Stimulated activated CD4-positive, alpha-beta T cell treated with anti-CD3 and anti-CD28 coated beads, TNF-alpha, amount 100 ng/mL, for 4 hours (primary cell): ENCODE data around the gene HUNK.
"Not testable (repeated sequence)": the region's sequence is repeated elsewhere in the genome, so short reads cannot be mapped to it uniquely, and the experiment has no call there.

Source experiments
- DNase-seq, 3 experiments: peaks; one replicate each; pipeline ENCODE4 v3.0.0-alpha.2; 2020; ENCODE audit warnings: low read depth in 3 of 3

HUNK gene

GRCh38 chr21:31918250-31918775, 45.5 kb downstream of the HUNK start:
- no peak for DNase-seq

GRCh38 chr21:31920275-31920674, 47.5 kb downstream of the HUNK start:
- no peak for DNase-seq

- no peak for DNase-seq
Observed at GRCh38 chr21:31921079-31921478, 48.3 kb downstream of the HUNK start.

GRCh38 chr21:31922881-31923280, 50.1 kb downstream of the HUNK start:
- no peak for DNase-seq

- DNase-seq = no peak
Observed at GRCh38 chr21:31923756-31924155, 50.9 kb downstream of the HUNK start.

GRCh38 chr21:31924548-31924947, 51.7 kb downstream of the HUNK start:
- DNase-seq = no peak

- no peak for DNase-seq
Observed at GRCh38 chr21:31926498-31926897, 53.7 kb downstream of the HUNK start.

- no peak for DNase-seq
Observed at GRCh38 chr21:31927689-31928353, 55.0 kb downstream of the HUNK start.

GRCh38 chr21:31928656-31929055, 55.8 kb downstream of the HUNK start:
- no peak for DNase-seq

GRCh38 chr21:31929548-31929947, 56.7 kb downstream of the HUNK start:
- DNase-seq = no peak

GRCh38 chr21:31930001-31930400, 57.2 kb downstream of the HUNK start:
- no peak for DNase-seq

GRCh38 chr21:31931644-31932469, 59.0 kb downstream of the HUNK start:
- no peak for DNase-seq

- no peak for DNase-seq
Observed at GRCh38 chr21:31932470-31932764, 59.6 kb downstream of the HUNK start.

GRCh38 chr21:31937303-31937702, 64.5 kb downstream of the HUNK start:
- no peak for DNase-seq

- DNase-seq = no peak
Observed at GRCh38 chr21:31938330-31939301, 65.8 kb downstream of the HUNK start.

GRCh38 chr21:31941694-31942093, 68.9 kb downstream of the HUNK start:
- DNase-seq = no peak

GRCh38 chr21:31943561-31943960, 70.7 kb downstream of the HUNK start:
- no peak for DNase-seq

- DNase-seq = no peak
Observed at GRCh38 chr21:31945141-31945540, 72.3 kb downstream of the HUNK start.

GRCh38 chr21:31945546-31945945, 72.7 kb downstream of the HUNK start:
- no peak for DNase-seq

- DNase-seq = no peak
Observed at GRCh38 chr21:31946231-31946630, 73.4 kb downstream of the HUNK start.

GRCh38 chr21:31946876-31947550, 74.2 kb downstream of the HUNK start:
- DNase-seq = not testable (repeated sequence)

- DNase-seq = no peak
Observed at GRCh38 chr21:31948676-31949075, 75.9 kb downstream of the HUNK start.
